8988T (cell line): ENCODE measurements around the gene ATP8B3.

Experiments
- DNase-seq: peaks from one replicate; pipeline ENCODE4 v3.0.0; 2011

ATP8B3 gene

GRCh38 chr19:1789261-1790041, 22.6 kb downstream of the ATP8B3 start:
- DNase-seq, result no peak

GRCh38 chr19:1787116-1787515, 25.0 kb downstream of the ATP8B3 start:
- no peak for DNase-seq

- DNase-seq, result no peak
These were observed 25.4 kb downstream of the ATP8B3 start for GRCh38 chr19:1786668-1787067.

- no peak for DNase-seq
These were observed 26.8 kb downstream of the ATP8B3 start for GRCh38 chr19:1785310-1785709.

GRCh38 chr19:1783874-1784273, 28.2 kb downstream of the ATP8B3 start:
- no peak for DNase-seq

GRCh38 chr19:1783354-1783753, 28.7 kb downstream of the ATP8B3 start:
- DNase-seq, result no peak

GRCh38 chr19:1782521-1782920, 29.6 kb downstream of the ATP8B3 start:
- no peak for DNase-seq

GRCh38 chr19:1780272-1780958, 31.7 kb downstream of the ATP8B3 start:
- DNase-seq, result no peak

- DNase-seq, result no peak
These were observed 32.5 kb downstream of the ATP8B3 start for GRCh38 chr19:1779574-1779973.

GRCh38 chr19:1777149-1777548, 34.9 kb downstream of the ATP8B3 start:
- no peak for DNase-seq

GRCh38 chr19:1776606-1777147, 35.4 kb downstream of the ATP8B3 start:
- DNase-seq, result no peak

- DNase-seq, result no peak
These were observed 36.0 kb downstream of the ATP8B3 start for GRCh38 chr19:1775951-1776605.

GRCh38 chr19:1774989-1775772, 36.9 kb downstream of the ATP8B3 start:
- DNase-seq, result no peak

- no peak for DNase-seq
These were observed 38.9 kb downstream of the ATP8B3 start for GRCh38 chr19:1773184-1773583.

- DNase-seq, result no peak
These were observed 41.1 kb downstream of the ATP8B3 start for GRCh38 chr19:1770866-1771576.

- DNase-seq, result no peak
These were observed 42.5 kb downstream of the ATP8B3 start for GRCh38 chr19:1769645-1769985.

- no peak for DNase-seq
These were observed 43.0 kb downstream of the ATP8B3 start for GRCh38 chr19:1768918-1769644.

- DNase-seq, result no peak
These were observed 43.8 kb downstream of the ATP8B3 start for GRCh38 chr19:1768248-1768647.

- DNase-seq, result peak; percentile 92
These were observed 44.6 kb downstream of the ATP8B3 start for GRCh38 chr19:1767464-1767933.

- DNase-seq, result no peak
These were observed 45.2 kb downstream of the ATP8B3 start for GRCh38 chr19:1766800-1767352.
